ENCODE data around the gene FAM219B. TPM values are rescaled to one million over a fixed set of nuclear protein-coding genes. Genes with fewer than 3 reads are reported as not detected.

Gene FAM219B
- total and polyA plus RNA-seq, 10 of the 15 experiments (the other 5 are each of a cell fraction or from before 2014, with no cell fraction given), result 7.6 to 53.2 (median 29.4) TPM

DNA sequence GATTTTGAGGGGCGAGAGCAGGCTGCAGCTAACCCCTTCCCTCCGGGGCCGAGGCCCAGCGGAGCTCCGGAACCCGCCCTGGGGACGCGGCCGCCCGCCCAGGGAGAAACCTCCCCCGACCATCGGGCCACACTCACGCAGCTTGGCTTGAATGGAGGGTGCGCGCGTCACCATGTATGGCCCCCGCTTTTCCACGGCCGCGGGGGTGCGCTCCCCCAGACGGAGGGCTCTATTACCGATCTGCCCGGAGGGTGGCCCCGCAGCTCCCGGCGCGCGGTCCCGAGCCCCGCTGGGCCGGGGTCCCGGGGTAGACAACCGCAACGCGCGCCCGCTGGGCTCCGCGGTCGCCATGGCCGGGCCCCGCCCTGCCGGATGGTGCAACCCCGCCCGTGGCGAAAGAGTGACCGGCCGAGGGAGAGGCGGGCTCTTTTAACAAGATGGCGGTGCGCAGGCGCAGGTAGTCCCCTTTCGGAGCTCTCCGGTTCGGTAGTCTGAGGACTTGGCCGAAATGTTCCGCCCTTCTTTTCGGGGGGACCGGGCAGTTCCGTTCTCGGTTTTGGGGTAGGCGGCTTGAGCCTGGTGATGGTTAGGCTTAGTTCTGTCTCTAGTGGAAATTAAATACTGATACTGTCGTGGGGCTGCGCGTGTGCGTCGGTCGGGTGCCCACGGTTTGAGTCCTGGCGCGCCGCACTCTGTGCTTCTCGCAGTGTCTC, at the start of gene FAM219B (continued):
- TF ChIP-seq, protein P1, sequence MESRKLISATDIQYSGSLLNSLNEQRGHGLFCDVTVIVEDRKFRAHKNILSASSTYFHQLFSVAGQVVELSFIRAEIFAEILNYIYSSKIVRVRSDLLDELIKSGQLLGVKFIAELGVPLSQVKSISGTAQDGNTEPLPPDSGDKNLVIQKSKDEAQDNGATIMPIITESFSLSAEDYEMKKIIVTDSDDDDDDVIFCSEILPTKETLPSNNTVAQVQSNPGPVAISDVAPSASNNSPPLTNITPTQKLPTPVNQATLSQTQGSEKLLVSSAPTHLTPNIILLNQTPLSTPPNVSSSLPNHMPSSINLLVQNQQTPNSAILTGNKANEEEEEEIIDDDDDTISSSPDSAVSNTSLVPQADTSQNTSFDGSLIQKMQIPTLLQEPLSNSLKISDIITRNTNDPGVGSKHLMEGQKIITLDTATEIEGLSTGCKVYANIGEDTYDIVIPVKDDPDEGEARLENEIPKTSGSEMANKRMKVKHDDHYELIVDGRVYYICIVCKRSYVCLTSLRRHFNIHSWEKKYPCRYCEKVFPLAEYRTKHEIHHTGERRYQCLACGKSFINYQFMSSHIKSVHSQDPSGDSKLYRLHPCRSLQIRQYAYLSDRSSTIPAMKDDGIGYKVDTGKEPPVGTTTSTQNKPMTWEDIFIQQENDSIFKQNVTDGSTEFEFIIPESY (IDR thresholded peaks at IDR 0.05), result no peak
- TF ChIP-seq, protein P2, sequence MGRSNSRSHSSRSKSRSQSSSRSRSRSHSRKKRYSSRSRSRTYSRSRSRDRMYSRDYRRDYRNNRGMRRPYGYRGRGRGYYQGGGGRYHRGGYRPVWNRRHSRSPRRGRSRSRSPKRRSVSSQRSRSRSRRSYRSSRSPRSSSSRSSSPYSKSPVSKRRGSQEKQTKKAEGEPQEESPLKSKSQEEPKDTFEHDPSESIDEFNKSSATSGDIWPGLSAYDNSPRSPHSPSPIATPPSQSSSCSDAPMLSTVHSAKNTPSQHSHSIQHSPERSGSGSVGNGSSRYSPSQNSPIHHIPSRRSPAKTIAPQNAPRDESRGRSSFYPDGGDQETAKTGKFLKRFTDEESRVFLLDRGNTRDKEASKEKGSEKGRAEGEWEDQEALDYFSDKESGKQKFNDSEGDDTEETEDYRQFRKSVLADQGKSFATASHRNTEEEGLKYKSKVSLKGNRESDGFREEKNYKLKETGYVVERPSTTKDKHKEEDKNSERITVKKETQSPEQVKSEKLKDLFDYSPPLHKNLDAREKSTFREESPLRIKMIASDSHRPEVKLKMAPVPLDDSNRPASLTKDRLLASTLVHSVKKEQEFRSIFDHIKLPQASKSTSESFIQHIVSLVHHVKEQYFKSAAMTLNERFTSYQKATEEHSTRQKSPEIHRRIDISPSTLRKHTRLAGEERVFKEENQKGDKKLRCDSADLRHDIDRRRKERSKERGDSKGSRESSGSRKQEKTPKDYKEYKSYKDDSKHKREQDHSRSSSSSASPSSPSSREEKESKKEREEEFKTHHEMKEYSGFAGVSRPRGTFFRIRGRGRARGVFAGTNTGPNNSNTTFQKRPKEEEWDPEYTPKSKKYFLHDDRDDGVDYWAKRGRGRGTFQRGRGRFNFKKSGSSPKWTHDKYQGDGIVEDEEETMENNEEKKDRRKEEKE (IDR thresholded peaks at IDR 0.05), result peak; percentile 57; the same call in 1 of the 2 replicates
- TF ChIP-seq BHLHE40 (IDR thresholded peaks at IDR 0.05; ENCODE audit: borderline replicate concordance in 1 of 2, low read depth in 2 of 2, low read length in 1 of 2) (peak; percentile 41 to 74; a peak in 3 of 4 replicates), SPI1 (IDR thresholded peaks at IDR 0.05; ENCODE audit: borderline replicate concordance, insufficient read depth, low read depth, low read length) (no peak)

All from GM12878 (cell line).